Measurements from ENCODE around the gene PLCH1.
"Not testable (repeated sequence)": the region's sequence is repeated elsewhere in the genome, so short reads cannot be mapped to it uniquely, and the experiment has no call there.

Gene PLCH1

GRCh38 chr3:155643581-155644165 lies 101.2 kb downstream of the PLCH1 start:
- DNase-seq (ENCODE audit: extremely low read depth, insufficient read length): no peak
- Histone ChIP-seq H3K36me3 (ENCODE audit: control insufficient read depth, insufficient read depth, low read length) (no peaks in the 10 kb centered on the region), H3K4me3 (replicated peaks; ENCODE audit: low read depth, low read length) (no peak overlapping the region), H3K27me3 (replicated peaks; ENCODE audit: control insufficient read depth, insufficient read depth, low read length) (no peaks in the 10 kb centered on the region; the same call in 1 of the 2 replicates)
- TF ChIP-seq, protein P1, sequence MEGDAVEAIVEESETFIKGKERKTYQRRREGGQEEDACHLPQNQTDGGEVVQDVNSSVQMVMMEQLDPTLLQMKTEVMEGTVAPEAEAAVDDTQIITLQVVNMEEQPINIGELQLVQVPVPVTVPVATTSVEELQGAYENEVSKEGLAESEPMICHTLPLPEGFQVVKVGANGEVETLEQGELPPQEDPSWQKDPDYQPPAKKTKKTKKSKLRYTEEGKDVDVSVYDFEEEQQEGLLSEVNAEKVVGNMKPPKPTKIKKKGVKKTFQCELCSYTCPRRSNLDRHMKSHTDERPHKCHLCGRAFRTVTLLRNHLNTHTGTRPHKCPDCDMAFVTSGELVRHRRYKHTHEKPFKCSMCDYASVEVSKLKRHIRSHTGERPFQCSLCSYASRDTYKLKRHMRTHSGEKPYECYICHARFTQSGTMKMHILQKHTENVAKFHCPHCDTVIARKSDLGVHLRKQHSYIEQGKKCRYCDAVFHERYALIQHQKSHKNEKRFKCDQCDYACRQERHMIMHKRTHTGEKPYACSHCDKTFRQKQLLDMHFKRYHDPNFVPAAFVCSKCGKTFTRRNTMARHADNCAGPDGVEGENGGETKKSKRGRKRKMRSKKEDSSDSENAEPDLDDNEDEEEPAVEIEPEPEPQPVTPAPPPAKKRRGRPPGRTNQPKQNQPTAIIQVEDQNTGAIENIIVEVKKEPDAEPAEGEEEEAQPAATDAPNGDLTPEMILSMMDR (IDR thresholded peaks at IDR 0.05; ENCODE audit: insufficient read depth, low read length, poor library complexity, severe bottlenecking): no peak

DNA sequence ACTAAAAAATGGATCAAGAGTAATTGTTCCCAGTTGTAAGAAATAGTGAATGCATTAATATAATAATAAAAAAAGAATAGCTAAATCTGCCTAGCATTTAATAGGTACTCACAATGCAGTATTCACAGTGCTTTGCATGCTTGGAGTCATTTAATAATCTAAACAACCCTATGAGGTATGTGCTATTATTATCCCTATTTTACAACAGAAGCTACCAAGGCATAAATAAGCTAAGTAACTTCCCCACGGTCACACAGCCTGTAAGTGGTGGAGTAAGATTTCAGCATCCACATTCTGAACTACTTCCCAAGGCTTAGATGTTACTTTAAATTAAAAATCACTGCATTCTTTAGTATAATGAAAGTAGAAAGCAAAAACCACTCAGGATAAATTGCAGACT lies 102.9 kb downstream of the PLCH1 start:
- no peaks in the 10 kb centered on the region for H3K36me3 ChIP-seq (ENCODE audit: control insufficient read depth, insufficient read depth, low read length)
- TF ChIP-seq, protein P1 (IDR thresholded peaks at IDR 0.05; ENCODE audit: insufficient read depth, low read length, poor library complexity, severe bottlenecking): no peak
- no peak overlapping the region for H3K4me3 ChIP-seq (replicated peaks; ENCODE audit: low read depth, low read length)
- no peaks in the 10 kb centered on the region; the same call in 1 of the 2 replicates for H3K27me3 ChIP-seq (replicated peaks; ENCODE audit: control insufficient read depth, insufficient read depth, low read length)
- DNase-seq (ENCODE audit: extremely low read depth, insufficient read length): no peak

DNA sequence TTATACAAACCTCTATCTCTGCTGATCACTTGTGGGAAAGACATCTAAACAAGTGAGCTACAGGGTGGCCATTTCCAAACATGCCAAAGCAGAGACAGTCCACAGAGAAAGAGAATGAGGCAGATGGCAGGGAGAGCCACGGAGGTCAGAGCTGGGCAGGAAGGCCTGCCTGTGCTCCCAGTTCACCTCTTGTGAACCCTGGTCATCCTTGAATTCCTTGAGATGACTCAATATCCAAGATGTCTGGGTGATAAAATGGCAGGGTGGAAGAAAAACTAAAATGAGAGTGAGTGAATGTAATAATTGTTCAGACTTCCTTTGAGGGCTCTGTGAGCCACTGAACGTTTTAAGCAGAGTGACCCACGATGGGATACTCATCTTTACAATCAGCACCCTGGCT lies 104.8 kb downstream of the PLCH1 start:
- DNase-seq (ENCODE audit: extremely low read depth, insufficient read length): no peak
- TF ChIP-seq, protein P1 (IDR thresholded peaks at IDR 0.05; ENCODE audit: insufficient read depth, low read length, poor library complexity, severe bottlenecking): no peak
- H3K27me3 ChIP-seq (replicated peaks; ENCODE audit: control insufficient read depth, insufficient read depth, low read length): no peaks in the 10 kb centered on the region; the same call in none of the 2 replicates
- no peaks in the 10 kb centered on the region for H3K36me3 ChIP-seq (ENCODE audit: control insufficient read depth, insufficient read depth, low read length)
- H3K4me3 ChIP-seq (replicated peaks; ENCODE audit: low read depth, low read length): no peak overlapping the region

DNA sequence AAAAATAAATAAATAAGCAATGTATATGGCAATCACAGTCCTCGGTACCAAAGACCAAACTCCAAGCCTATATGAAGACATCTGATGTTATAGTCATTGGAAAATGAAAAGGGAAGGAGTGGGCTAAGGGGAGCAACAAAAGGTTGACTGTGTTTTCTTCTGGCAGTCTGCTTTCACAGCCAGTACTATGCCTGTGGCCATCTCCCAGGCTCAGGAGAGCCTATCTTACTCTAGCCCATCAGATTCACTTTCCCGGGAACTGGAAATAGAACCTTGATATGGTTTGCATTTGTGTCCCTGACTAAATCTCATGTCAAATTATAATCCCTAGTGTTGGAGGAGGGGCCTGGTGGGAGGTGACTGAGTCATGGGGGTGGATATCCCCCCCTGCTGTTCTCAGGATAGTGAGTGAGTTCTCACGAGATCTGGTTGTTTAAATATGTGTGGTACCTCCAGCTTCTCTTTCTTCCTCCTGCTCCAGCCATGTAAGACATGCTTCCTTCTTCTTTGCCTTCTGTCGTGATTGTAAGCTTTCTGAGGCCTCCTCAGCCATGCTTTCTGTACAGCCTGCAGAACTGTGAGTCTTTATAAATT lies 105.3 kb downstream of the PLCH1 start:
- no peak overlapping the region for H3K4me3 ChIP-seq (replicated peaks; ENCODE audit: low read depth, low read length)
- H3K36me3 ChIP-seq (ENCODE audit: control insufficient read depth, insufficient read depth, low read length): no peaks in the 10 kb centered on the region
- DNase-seq (ENCODE audit: extremely low read depth, insufficient read length): no peak
- H3K27me3 ChIP-seq (replicated peaks; ENCODE audit: control insufficient read depth, insufficient read depth, low read length): no peaks in the 10 kb centered on the region; the same call in none of the 2 replicates
- TF ChIP-seq, protein P1 (IDR thresholded peaks at IDR 0.05; ENCODE audit: insufficient read depth, low read length, poor library complexity, severe bottlenecking): no peak

DNA sequence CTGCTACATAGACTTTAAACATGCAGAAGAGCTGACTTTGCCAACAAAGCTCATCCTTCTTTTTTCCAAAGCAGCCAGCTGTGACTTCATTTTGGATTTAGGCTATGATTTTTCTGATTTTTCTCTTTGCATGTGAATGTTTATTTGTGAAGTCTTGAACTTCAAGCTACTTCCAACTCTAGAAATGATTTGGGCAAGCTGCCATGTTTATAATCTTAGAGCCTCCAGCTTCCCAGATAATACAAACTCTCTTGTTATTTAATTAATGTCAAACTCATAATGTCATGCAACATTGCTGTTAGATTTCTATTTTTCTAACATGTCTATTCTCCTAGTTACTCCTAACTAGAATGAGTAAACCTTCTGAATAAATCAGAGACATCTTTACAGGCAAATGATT lies 106.4 kb downstream of the PLCH1 start:
- H3K27me3 ChIP-seq (replicated peaks; ENCODE audit: control insufficient read depth, insufficient read depth, low read length); DNase-seq (ENCODE audit: extremely low read depth, insufficient read length); H3K4me3 ChIP-seq (replicated peaks; ENCODE audit: low read depth, low read length); H3K36me3 ChIP-seq (ENCODE audit: control insufficient read depth, insufficient read depth, low read length): not testable (repeated sequence)

- H3K4me3 ChIP-seq (replicated peaks; ENCODE audit: low read depth, low read length): no peak overlapping the region
Measured at GRCh38 chr3:155637567-155637966, 107.3 kb downstream of the PLCH1 start.

More at GRCh38 chr3:155637567-155637966, 107.3 kb downstream of the PLCH1 start:
- Histone ChIP-seq H3K36me3 (ENCODE audit: control insufficient read depth, insufficient read depth, low read length) (no peaks in the 10 kb centered on the region), H3K27me3 (replicated peaks; ENCODE audit: control insufficient read depth, insufficient read depth, low read length) (no peaks in the 10 kb centered on the region; the same call in 1 of the 2 replicates)
- no peak for DNase-seq (ENCODE audit: extremely low read depth, insufficient read length)
- TF ChIP-seq, protein P1 (IDR thresholded peaks at IDR 0.05; ENCODE audit: insufficient read depth, low read length, poor library complexity, severe bottlenecking): no peak
